ENCODE data around the gene SVEP1. TPM values are rescaled to one million over a fixed set of nuclear protein-coding genes. Genes with fewer than 3 reads are reported as not detected.

Gene SVEP1
- total RNA-seq, 1 experiment from 2014 or later: 0.05 TPM

- no peak for DNase-seq (ENCODE audit: low read depth, low spot score)
- BruUV-seq (replicated peaks): no TSS peak
- CTCF ChIA-PET: no interaction called here
Observed at GRCh38 chr9:110476251-110476650, 103.3 kb downstream of the SVEP1 start.

GRCh38 chr9:110472111-110472510, 107.4 kb downstream of the SVEP1 start:
- H3K4me3 ChIP-seq (ENCODE audit: low read depth in 2 of 2, low read length in 2 of 2): no peak overlapping the region
- DNase-seq (ENCODE audit: low read depth, low spot score) (no peak), ATAC-seq (no peak)
- CTCF ChIA-PET: no interaction called here
- intact Hi-C loops (cut with micrococcal nuclease; ENCODE audit: unreplicated experiment) (no loop called here), in situ Hi-C loops (cut with HindIII; ENCODE audit: low pct_unique_long_range_greater_than_20kb, low sequenced_read_pairs) (no loop called here)
- H3K27me3 ChIP-seq (ENCODE audit: control insufficient read depth, insufficient read depth, low read length): no peaks in the 10 kb centered on the region
- POLR2A ChIA-PET: no interaction called here
- H3K9me3 ChIP-seq (ENCODE audit: control insufficient read depth, insufficient read depth, low read depth, low read length): no peaks in the 10 kb centered on the region
- H3K27ac ChIP-seq (ENCODE audit: low read length): no peak overlapping the region
- BruUV-seq (replicated peaks): no TSS peak
- TF ChIP-seq POLR2AphosphoS5 (IDR thresholded peaks at IDR 0.05; ENCODE audit: low read depth, low read length) (no peak), TCF7L2 (IDR thresholded peaks at IDR 0.05; ENCODE audit: low read depth, low read length) (no peak), CTCF (IDR thresholded peaks at IDR 0.05) (no peak), REST (IDR thresholded peaks at IDR 0.05; ENCODE audit: insufficient read depth in 1 of 2, low read depth in 2 of 2, low read length in 1 of 2) (no peak), SIN3A (IDR thresholded peaks at IDR 0.05; ENCODE audit: borderline replicate concordance, insufficient read depth, low read depth, low read length) (no peak)
- no peaks in the 10 kb centered on the region for H3K36me3 ChIP-seq (ENCODE audit: control insufficient read depth, insufficient read depth, low read length)
- no peaks in the 10 kb centered on the region for H3K4me1 ChIP-seq (ENCODE audit: control insufficient read depth, insufficient read depth, low read length)

More at GRCh38 chr9:110476251-110476650, 103.3 kb downstream of the SVEP1 start:
- no peak overlapping the region for H3K27ac ChIP-seq (ENCODE audit: low read length)
- no peaks in the 10 kb centered on the region for H3K4me1 ChIP-seq (ENCODE audit: control insufficient read depth, insufficient read depth, low read length)
- H3K36me3 ChIP-seq (ENCODE audit: control insufficient read depth, insufficient read depth, low read length): no peaks in the 10 kb centered on the region
- no peaks in the 10 kb centered on the region for H3K27me3 ChIP-seq (ENCODE audit: control insufficient read depth, insufficient read depth, low read length)
- in situ Hi-C loops (cut with HindIII; ENCODE audit: low pct_unique_long_range_greater_than_20kb, low sequenced_read_pairs) (no loop called here), intact Hi-C loops (cut with micrococcal nuclease; ENCODE audit: unreplicated experiment) (no loop called here)
- no peaks in the 10 kb centered on the region for H3K9me3 ChIP-seq (ENCODE audit: control insufficient read depth, insufficient read depth, low read depth, low read length)
- TF ChIP-seq CTCF (IDR thresholded peaks at IDR 0.05) (no peak), REST (IDR thresholded peaks at IDR 0.05; ENCODE audit: insufficient read depth in 1 of 2, low read depth in 2 of 2, low read length in 1 of 2) (no peak), TCF7L2 (IDR thresholded peaks at IDR 0.05; ENCODE audit: low read depth, low read length) (no peak), SIN3A (IDR thresholded peaks at IDR 0.05; ENCODE audit: borderline replicate concordance, insufficient read depth, low read depth, low read length) (no peak), POLR2AphosphoS5 (IDR thresholded peaks at IDR 0.05; ENCODE audit: low read depth, low read length) (no peak)
- no peak overlapping the region for H3K4me3 ChIP-seq (ENCODE audit: low read depth in 2 of 2, low read length in 2 of 2)
- POLR2A ChIA-PET: no interaction called here
- no peak for ATAC-seq
